OCI-LY3 (cell line): ENCODE results near the gene CACNA2D2.

Experiments used
- CTCF ChIP-seq: fragments of 200-600, 300-600 bp; sonication (generic); IDR thresholded peaks from 2 replicates; pipeline ENCODE4 v1.5.1; 2014; ENCODE audit warnings: antibody characterized with exemption, low read length, low read depth
- EZH2phosphoT487 ChIP-seq: fragments of 200-600 bp; shearing (Covaris generic); IDR thresholded peaks from 2 replicates; pipeline ENCODE4 v1.6.1; 2018; ENCODE audit warnings: antibody characterized with exemption, mixed run types, low read depth

DNA sequence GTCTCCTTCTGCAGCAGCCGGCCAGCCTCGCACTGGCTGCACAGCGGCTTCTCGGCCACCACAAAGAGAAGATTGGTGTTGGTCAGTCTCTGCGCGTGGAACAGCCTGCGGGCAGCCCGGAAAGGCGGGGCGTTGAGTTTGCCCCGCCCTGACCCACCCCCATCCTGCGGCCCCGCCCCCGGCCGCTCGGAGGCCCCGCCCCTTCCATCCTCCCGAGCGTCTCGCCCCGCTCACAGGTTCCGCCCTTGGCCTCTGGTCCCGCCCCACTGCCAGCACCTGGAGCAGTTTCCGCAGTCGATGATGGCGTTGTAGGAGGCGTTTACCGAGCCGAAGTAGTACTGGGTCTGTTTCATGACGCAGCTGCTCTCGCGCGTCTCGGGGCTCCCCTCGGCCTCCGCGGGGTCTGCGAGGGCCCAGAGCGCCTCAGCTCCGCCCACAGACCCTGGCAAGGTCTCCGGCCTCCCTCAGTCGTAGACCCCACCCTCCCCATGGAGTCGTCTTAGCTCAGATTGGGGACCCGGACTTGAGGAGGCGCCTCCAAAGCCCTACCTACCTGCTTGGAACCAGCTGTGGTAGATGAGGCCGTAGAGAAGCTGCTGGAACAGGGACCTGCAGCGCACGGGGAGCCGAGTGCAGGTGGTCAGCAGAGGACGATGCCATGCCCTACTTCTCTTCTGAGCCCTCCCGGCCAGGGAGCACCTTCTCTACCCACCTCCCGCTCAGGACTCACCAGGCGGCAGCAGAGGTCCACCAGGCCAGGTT, 138.2 kb downstream of the CACNA2D2 start:
- TF ChIP-seq CTCF (no peak), EZH2phosphoT487 (no peak)
